IMR-90 (cell line): ENCODE data around the gene DENND1B.

ENCODE experiments used
- CTCF ChIP-seq: conservative IDR thresholded peaks from 2 replicates; pipeline ENCODE4 v1.5.1; 2012; ENCODE audit warnings: mild to moderate bottlenecking, low read depth, low read length, improper control_type of control experiment
- POLR2A ChIP-seq: IDR thresholded peaks from 2 replicates; pipeline ENCODE4 v1.6.1; 2012; ENCODE audit warnings: mild to moderate bottlenecking, low read depth, low read length
- SMC3 ChIP-seq: fragments of 150-350 bp; IDR thresholded peaks from 2 replicates; pipeline ENCODE4 v1.6.1; 2016; ENCODE audit warnings: low read depth, mild to moderate bottlenecking, antibody characterized with exemption, low read length, moderate library complexity

- TF ChIP-seq CTCF (no peak), POLR2A (no peak), SMC3 (no peak)
Measured at GRCh38 chr1:197466813-197467212, 308.5 kb downstream of the DENND1B start.
